Limb (tissue), 2 donors: ENCODE data around the gene RTL9.
"Not testable (repeated sequence)": the region's sequence is repeated elsewhere in the genome, so short reads cannot be mapped to it uniquely, and the experiment has no call there.

Experiments used
- DNase-seq, 2 donors: peaks; one replicate each; pipeline ENCODE4 v3.0.0-alpha.2; 2016; ENCODE audit errors: extremely low spot score in 2 of 2

Gene RTL9

DNA sequence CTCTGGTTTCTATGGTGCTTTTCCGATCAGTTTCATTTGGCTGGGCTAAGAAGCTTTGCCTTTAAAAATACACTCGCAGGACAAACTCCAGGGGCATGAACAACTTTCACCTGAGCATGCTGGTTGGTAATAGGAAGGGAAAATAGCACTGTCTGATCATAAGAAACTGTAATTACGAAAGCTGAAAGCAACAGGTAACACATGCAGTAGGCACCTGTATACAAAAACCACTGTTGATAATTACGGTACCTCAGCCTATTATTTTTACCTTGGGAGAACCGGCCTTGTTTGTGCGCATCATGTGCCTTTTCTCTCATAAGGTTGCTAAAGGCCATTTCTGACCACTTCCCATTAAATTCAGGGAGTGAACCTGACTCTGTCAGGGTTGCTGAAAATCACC is 45.7 kb downstream of the RTL9 start:
- DNase-seq, result no peak

GRCh38 chrX:110406250-110406649 is 47.6 kb downstream of the RTL9 start:
- not testable (repeated sequence) for DNase-seq

- DNase-seq, result no peak
Measured at GRCh38 chrX:110406822-110407221, 48.2 kb downstream of the RTL9 start.

DNA sequence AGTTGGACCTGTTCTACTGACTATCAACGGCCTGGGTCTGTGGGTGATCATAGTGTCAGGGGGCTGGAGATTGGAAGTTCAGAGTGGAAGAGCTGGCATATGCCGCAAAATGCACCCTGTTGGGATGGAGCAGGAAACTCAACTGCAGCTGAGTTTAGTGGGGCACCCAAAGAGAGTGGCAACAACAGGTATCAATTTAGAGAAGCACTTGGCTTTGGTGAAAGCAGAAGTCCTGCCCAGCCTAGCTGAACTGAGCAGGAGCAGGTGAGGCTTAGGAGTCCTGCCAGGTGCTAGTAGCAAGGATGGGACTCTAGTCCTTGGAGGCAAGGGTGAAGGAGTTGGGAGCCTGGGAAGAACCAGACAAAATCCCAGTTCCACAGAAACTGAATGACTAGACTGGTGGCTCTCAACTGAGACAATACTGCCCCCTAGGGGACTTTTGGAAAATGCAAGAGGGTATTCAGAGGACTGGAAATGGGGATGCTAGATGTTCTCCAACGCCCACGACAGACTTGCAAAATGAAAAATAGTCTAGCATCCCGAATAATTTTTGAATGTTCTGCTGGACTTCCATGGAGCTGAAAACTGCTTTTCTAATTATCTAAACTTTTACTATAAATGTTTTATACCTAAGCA is 49.4 kb downstream of the RTL9 start:
- DNase-seq, result peak; percentile 49 to 57
